ENCODE measurements around the gene PDK3. TPM values are rescaled to one million over a fixed set of nuclear protein-coding genes. Genes with fewer than 3 reads are reported as not detected.

Gene PDK3
- total RNA-seq, 2 experiments from 2014 or later = 31.7 to 32.3 TPM

DNA sequence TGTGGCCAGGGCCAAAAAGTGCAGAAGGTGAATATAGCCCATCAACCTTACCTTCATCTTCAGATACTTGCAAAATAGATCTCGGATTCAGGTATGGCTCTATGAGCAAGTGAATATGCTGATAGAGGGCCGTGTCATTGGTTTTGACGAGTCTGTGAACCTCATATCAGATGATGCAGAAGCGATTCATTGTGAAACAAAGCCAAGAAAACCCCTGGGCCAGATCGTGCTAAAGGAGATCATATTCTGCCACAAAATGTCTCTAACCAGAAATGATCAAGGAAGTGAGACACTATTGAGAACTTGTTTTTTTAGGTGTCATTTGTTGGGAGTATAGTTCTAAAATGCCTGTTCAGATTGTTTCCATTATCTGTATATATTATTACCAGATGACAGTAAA is 48.3 kb downstream of the PDK3 start:
- CTCF ChIA-PET = no interaction called here
- Mint-ChIP-seq H3K27me3 (ENCODE audit: low read depth) (no peaks in the 10 kb centered on the region), H3K9me3 (no peaks in the 10 kb centered on the region), H3K4me1 (ENCODE audit: low read depth) (peaks cover 16% of the 10 kb centered on the region), H3K4me3 (no peak overlapping the region), H3K36me3 (ENCODE audit: low read depth) (peaks cover 12% of the 10 kb centered on the region), H3K27ac (peak overlapping the region; percentile 58)
- peak; percentile 75 for DNase-seq
- intact Hi-C loops (cut with micrococcal nuclease) = loop anchor here (1.0 to 2.0 kb wide), 4 partner anchors 14 to 169 kb away; no protein-coding TSS in a partner anchor

- no peak for DNase-seq
- no peak overlapping the region for H3K27ac Mint-ChIP-seq
- CTCF ChIA-PET = no interaction called here
- H3K4me1 Mint-ChIP-seq (ENCODE audit: low read depth) = peaks cover 16% of the 10 kb centered on the region
- H3K9me3 Mint-ChIP-seq = no peaks in the 10 kb centered on the region
- no peak overlapping the region for H3K4me3 Mint-ChIP-seq
- no peaks in the 10 kb centered on the region for H3K27me3 Mint-ChIP-seq (ENCODE audit: low read depth)
- intact Hi-C loops (cut with micrococcal nuclease) = no loop called here
- peaks cover 10% of the 10 kb centered on the region for H3K36me3 Mint-ChIP-seq (ENCODE audit: low read depth)
Observed at GRCh38 chrX:24515447-24515846, 50.4 kb downstream of the PDK3 start.

- DNase-seq = no peak
- H3K27ac Mint-ChIP-seq = no peak overlapping the region
- H3K4me1 Mint-ChIP-seq (ENCODE audit: low read depth) = no peaks in the 10 kb centered on the region
- no peaks in the 10 kb centered on the region for H3K27me3 Mint-ChIP-seq (ENCODE audit: low read depth)
- peaks cover 9% of the 10 kb centered on the region for H3K36me3 Mint-ChIP-seq (ENCODE audit: low read depth)
- intact Hi-C loops (cut with micrococcal nuclease) = no loop called here
- H3K9me3 Mint-ChIP-seq = no peaks in the 10 kb centered on the region
- no peak overlapping the region for H3K4me3 Mint-ChIP-seq
- CTCF ChIA-PET = no interaction called here
Observed at GRCh38 chrX:24520472-24520871, 55.4 kb downstream of the PDK3 start.

DNA sequence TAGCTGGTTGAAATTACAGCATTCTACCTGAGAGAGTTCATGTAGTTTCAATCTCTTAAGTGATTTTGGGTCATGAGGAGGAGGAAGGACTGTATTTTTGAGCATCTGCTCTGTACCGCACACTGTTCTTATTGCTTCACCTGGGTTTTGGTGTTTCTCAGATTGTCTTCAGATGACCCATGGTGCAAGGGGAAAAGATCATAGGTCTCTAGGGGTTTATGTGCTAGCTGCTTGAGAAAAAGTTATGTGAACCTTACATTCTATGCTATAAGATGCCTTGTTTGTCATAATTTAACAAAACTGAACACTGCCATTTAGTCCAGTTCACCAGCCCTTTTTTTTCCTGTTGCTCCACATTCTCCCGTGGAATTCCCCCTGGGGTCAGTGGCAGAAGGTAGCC is 60.4 kb downstream of the PDK3 start:
- intact Hi-C loops (cut with micrococcal nuclease) = no loop called here
- CTCF ChIA-PET = no interaction called here
- no peak for DNase-seq
- H3K4me1 Mint-ChIP-seq (ENCODE audit: low read depth) = no peaks in the 10 kb centered on the region
- no peak overlapping the region for H3K4me3 Mint-ChIP-seq
- H3K36me3 Mint-ChIP-seq (ENCODE audit: low read depth) = peaks cover 8% of the 10 kb centered on the region
- H3K9me3 Mint-ChIP-seq = no peaks in the 10 kb centered on the region
- H3K27me3 Mint-ChIP-seq (ENCODE audit: low read depth) = no peaks in the 10 kb centered on the region
- H3K27ac Mint-ChIP-seq = no peak overlapping the region

- Mint-ChIP-seq H3K9me3 (no peaks in the 10 kb centered on the region), H3K27ac (no peak overlapping the region), H3K36me3 (ENCODE audit: low read depth) (peaks cover 6% of the 10 kb centered on the region), H3K4me1 (ENCODE audit: low read depth) (no peaks in the 10 kb centered on the region), H3K4me3 (no peak overlapping the region), H3K27me3 (ENCODE audit: low read depth) (no peaks in the 10 kb centered on the region)
- intact Hi-C loops (cut with micrococcal nuclease) = no loop called here
- DNase-seq = no peak
- CTCF ChIA-PET = no interaction called here
Observed at GRCh38 chrX:24526616-24527015, 61.5 kb downstream of the PDK3 start.

- Mint-ChIP-seq H3K4me3 (no peak overlapping the region), H3K27ac (no peak overlapping the region), H3K36me3 (ENCODE audit: low read depth) (peaks cover 4% of the 10 kb centered on the region), H3K9me3 (no peaks in the 10 kb centered on the region), H3K4me1 (ENCODE audit: low read depth) (no peaks in the 10 kb centered on the region), H3K27me3 (ENCODE audit: low read depth) (no peaks in the 10 kb centered on the region)
- intact Hi-C loops (cut with micrococcal nuclease) = no loop called here
- CTCF ChIA-PET = no interaction called here
- DNase-seq = no peak
Observed at GRCh38 chrX:24528605-24529004, 63.5 kb downstream of the PDK3 start.

- no peaks in the 10 kb centered on the region for H3K4me1 Mint-ChIP-seq (ENCODE audit: low read depth)
- peaks cover 5% of the 10 kb centered on the region for H3K36me3 Mint-ChIP-seq (ENCODE audit: low read depth)
- no peak overlapping the region for H3K27ac Mint-ChIP-seq
- H3K4me3 Mint-ChIP-seq = no peak overlapping the region
- no peak for DNase-seq
- no peaks in the 10 kb centered on the region for H3K9me3 Mint-ChIP-seq
- intact Hi-C loops (cut with micrococcal nuclease) = no loop called here
- CTCF ChIA-PET = no interaction called here
- no peaks in the 10 kb centered on the region for H3K27me3 Mint-ChIP-seq (ENCODE audit: low read depth)
Observed at GRCh38 chrX:24536551-24536950, 71.5 kb downstream of the PDK3 start.

DNA sequence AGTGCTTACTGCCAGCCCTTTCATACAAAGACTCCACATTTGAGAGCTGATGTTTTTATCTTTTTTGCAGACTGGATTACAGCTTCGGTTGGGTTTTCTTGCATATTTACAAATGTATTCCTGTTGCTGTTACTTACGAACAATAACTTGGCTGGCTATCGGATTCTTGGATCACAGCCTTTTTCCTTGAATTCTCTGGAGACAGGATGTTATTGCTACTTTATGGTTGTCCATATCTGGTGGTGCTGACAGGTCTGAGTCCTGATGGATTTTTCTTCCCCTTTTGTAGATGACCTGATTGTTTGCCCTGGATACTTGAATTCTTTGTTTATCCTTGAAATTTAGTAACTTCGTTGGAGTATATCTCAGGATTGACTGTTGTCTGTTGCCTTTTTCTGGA is 77.7 kb downstream of the PDK3 start:
- H3K27me3 Mint-ChIP-seq (ENCODE audit: low read depth) = no peaks in the 10 kb centered on the region
- H3K27ac Mint-ChIP-seq = no peak overlapping the region
- no peaks in the 10 kb centered on the region for H3K9me3 Mint-ChIP-seq

DNA sequence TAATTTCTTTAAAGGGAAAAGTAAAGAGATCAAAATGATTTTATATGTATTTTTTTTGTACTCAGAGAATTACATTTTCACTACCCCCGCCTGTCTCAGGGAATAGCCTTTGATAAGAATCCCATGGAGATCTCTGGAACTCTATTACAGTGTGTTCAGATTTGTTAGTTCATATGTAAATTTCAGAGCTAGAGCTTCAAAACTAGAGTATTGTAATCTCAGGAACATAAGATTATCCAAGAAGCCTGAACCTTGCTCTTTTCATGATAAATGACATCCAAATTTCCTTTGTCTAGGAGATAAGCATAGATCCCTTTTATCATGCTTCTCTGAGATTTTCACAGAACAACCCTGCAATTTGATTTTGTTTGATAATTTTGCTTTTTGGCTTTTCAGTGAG is 82.9 kb downstream of the PDK3 start:
- Mint-ChIP-seq H3K27ac (no peak overlapping the region), H3K36me3 (ENCODE audit: low read depth) (peaks cover 1% of the 10 kb centered on the region), H3K4me3 (no peak overlapping the region), H3K9me3 (no peaks in the 10 kb centered on the region), H3K4me1 (ENCODE audit: low read depth) (no peaks in the 10 kb centered on the region), H3K27me3 (ENCODE audit: low read depth) (no peaks in the 10 kb centered on the region)
- no peak for DNase-seq
- CTCF ChIA-PET = no interaction called here
- intact Hi-C loops (cut with micrococcal nuclease) = no loop called here

More for the DNA sequence above, 77.7 kb downstream of the PDK3 start:
- Mint-ChIP-seq H3K36me3 (ENCODE audit: low read depth) (peaks cover 1% of the 10 kb centered on the region), H3K4me1 (ENCODE audit: low read depth) (no peaks in the 10 kb centered on the region), H3K4me3 (no peak overlapping the region)
- CTCF ChIA-PET = no interaction called here
- intact Hi-C loops (cut with micrococcal nuclease) = no loop called here
- DNase-seq = no peak

GRCh38 chrX:24550166-24550565 is 85.1 kb downstream of the PDK3 start:
- Mint-ChIP-seq H3K27ac (no peak overlapping the region), H3K4me3 (no peak overlapping the region), H3K36me3 (ENCODE audit: low read depth) (no peaks in the 10 kb centered on the region), H3K9me3 (no peaks in the 10 kb centered on the region), H3K4me1 (ENCODE audit: low read depth) (no peaks in the 10 kb centered on the region), H3K27me3 (ENCODE audit: low read depth) (no peaks in the 10 kb centered on the region)
- no peak for DNase-seq
- CTCF ChIA-PET = no interaction called here
- intact Hi-C loops (cut with micrococcal nuclease) = no loop called here

- no peaks in the 10 kb centered on the region for H3K9me3 Mint-ChIP-seq
- CTCF ChIA-PET = interaction anchor here (0.7 to 0.8 kb wide), 2 partner anchors 158 to 254 kb away, joined by 3 to 4 read pairs; no protein-coding TSS in a partner anchor
- no peak overlapping the region for H3K4me3 Mint-ChIP-seq
- H3K27ac Mint-ChIP-seq = no peak overlapping the region
- no peaks in the 10 kb centered on the region for H3K4me1 Mint-ChIP-seq (ENCODE audit: low read depth)
- H3K36me3 Mint-ChIP-seq (ENCODE audit: low read depth) = no peaks in the 10 kb centered on the region
- no peak for DNase-seq
- intact Hi-C loops (cut with micrococcal nuclease) = no loop called here
- H3K27me3 Mint-ChIP-seq (ENCODE audit: low read depth) = no peaks in the 10 kb centered on the region
Observed at GRCh38 chrX:24553011-24553410, 87.9 kb downstream of the PDK3 start.

GRCh38 chrX:24561121-24561520 is 96.0 kb downstream of the PDK3 start:
- Mint-ChIP-seq H3K36me3 (ENCODE audit: low read depth) (no peaks in the 10 kb centered on the region), H3K27me3 (ENCODE audit: low read depth) (no peaks in the 10 kb centered on the region), H3K4me1 (ENCODE audit: low read depth) (no peaks in the 10 kb centered on the region), H3K4me3 (no peak overlapping the region), H3K27ac (no peak overlapping the region), H3K9me3 (no peaks in the 10 kb centered on the region)
- intact Hi-C loops (cut with micrococcal nuclease) = loop anchor here (1.0 kb wide), 3 partner anchors 165 to 302 kb away; no protein-coding TSS in a partner anchor
- CTCF ChIA-PET = interaction anchor here (0.6 to 1.6 kb wide), 3 partner anchors 165 to 310 kb away, joined by 4 to 7 read pairs (median 4); no protein-coding TSS in a partner anchor
- no peak for DNase-seq

DNA sequence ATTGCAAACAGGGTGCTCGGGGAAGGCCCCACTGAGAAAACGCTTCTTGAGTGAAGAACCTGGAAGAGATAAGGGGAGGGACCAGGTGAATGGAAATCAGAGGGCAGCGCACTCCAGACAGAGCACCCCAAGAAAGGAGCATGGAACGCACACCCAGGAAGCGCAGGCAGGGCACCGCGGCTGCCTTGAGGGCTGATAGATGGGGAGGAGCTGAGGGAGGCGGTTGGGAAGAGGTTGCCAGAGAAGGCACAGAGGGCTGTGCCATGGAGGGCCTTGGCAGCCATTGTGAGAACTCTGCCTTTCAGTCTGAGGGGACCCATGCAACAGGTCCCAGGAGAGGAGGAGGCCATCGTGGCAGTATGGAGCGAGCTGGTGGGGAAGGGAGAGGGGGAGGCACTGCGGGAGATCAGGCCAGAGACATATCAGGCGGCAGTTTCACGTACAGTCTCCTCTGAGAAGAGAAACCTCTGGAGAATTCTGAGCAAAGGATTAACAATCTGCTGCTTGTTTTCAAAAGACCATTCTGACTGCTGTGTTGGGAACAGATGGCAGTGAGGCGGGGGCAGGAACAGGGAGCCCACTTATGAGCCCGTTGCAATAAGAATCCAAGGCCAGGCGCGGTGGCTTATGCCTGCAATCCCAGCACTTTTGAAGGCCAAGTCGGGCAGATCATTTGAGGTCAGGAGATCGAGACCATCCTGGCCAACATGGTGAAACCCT is 98.4 kb downstream of the PDK3 start:
- DNase-seq = no peak
- CTCF ChIA-PET = no interaction called here

More for the DNA sequence above, 98.4 kb downstream of the PDK3 start:
- intact Hi-C loops (cut with micrococcal nuclease) = no loop called here
- no peaks in the 10 kb centered on the region for H3K27me3 Mint-ChIP-seq (ENCODE audit: low read depth)
- H3K9me3 Mint-ChIP-seq = no peaks in the 10 kb centered on the region
- H3K27ac Mint-ChIP-seq = no peak overlapping the region
- no peak overlapping the region for H3K4me3 Mint-ChIP-seq
- H3K36me3 Mint-ChIP-seq (ENCODE audit: low read depth) = no peaks in the 10 kb centered on the region
- H3K4me1 Mint-ChIP-seq (ENCODE audit: low read depth) = no peaks in the 10 kb centered on the region

Measured in activated naive CD4-positive, alpha-beta T cell treated with anti-CD3 and anti-CD28 coated beads for 36 hours (primary cell).